GM19395 (cell line): ENCODE measurements around the gene ENO2.

Source experiments
- ATAC-seq: cut with Tn5 transposase; IDR thresholded peaks from one replicate; pipeline ENCODE4 v1.9.1; 2021; ENCODE audit warnings: mild to moderate bottlenecking, moderate library complexity; ENCODE audit not compliant: unreplicated experiment

Gene ENO2

DNA sequence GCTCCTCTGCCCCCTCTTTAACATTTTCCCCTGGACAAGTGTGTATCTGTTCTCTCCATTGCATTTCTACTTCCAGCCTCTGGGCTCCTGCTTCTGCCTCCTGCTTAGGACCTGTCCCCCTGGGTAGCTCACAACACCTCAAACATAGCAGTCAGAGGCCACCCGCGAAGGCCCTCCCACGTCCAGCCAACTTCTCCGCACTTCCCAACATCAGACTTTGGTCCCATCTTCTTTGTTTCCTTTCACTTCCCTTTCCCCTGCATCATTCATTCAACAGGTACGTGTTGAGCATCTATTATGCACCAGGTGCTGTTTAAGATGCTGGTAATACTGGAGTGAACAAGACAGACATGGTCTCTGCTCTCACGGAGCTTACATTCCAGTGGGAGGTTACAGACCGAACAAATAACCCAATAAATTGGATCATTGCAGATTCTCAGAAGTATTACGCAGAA, 32.6 kb downstream of the ENO2 start:
- no peak for ATAC-seq

DNA sequence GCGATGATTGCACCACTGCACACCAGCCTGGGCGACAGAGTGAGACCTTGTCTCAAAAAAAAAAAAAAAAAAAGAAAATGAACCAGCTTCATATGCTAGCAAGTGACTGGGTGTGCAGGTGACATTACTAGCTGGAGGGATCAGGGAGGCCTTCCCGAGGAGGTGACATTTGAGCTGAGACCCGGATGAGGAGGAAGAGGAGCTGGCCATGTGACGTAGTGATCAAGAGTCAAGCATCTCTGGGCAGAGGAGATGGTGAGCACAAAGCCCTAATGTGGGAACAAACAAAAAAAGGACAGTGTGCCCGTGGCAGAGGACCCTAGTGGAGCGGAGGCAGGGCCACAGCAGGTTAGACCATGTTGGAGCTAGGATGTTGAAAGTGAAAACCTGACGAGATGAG, 33.2 kb downstream of the ENO2 start:
- ATAC-seq: no peak

DNA sequence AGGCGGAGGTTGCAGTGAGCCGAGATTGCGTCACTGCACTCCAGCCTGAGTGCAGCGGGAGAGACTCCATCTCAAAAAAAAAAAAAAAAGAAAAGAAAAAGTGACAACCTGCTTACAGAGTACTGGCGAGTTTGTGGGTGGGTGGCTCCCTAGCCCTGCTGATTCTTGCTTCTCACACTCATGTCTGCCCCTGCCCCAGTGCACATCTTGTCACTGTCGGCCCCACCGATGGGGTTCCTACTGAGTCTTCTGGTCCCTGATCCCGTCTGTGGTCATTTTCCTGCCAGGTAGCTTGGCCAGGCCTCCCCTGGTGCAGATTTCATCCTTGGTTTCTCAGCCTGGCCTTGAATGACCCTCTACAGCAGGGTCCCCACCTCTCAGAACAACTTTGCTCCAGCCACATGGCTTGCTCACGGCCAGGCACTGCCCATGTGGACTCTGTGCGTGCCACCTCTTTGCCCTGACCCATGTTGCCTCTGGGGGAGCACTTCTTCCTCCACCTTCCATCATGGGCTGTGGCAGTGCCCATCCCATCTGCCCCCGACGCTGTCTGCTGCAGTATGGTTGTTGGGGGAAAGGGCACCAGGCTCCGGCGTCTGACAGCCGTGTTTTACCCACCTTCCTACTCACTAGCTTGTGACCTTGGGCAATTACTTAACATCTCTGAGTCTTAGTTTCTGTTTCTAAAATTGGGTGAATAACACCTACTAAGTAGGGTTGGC, 34.7 kb downstream of the ENO2 start:
- no peak for ATAC-seq

DNA sequence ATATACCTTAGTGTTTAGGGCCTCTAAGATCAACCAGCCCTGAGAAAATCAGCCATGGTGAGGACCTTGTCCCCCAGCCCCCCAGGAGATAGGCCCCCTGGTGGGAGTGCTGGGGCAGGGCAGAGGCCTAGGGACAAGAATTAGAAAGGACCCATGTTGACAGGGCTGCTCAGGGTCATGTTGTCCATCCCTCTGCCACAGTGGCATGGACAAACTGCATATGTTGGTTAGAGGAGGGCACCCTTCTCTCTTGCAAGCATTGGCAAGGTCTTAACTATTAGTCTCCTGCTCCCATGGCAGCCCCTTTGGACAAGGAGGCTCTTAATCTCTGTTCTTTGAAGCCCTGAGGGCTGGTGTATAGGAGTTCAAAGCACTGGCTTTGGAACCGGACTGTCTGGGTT, 36.0 kb downstream of the ENO2 start:
- ATAC-seq: no peak

- peak; percentile 22 for ATAC-seq
Observed at GRCh38 chr12:6950811-6951540, 36.6 kb downstream of the ENO2 start, which contains the start of gene PTPN6. TSS of gene PTPN6 (plus strand) at chr12:6951356. CDS start at chr12:6951513, 157 bp downstream.

DNA sequence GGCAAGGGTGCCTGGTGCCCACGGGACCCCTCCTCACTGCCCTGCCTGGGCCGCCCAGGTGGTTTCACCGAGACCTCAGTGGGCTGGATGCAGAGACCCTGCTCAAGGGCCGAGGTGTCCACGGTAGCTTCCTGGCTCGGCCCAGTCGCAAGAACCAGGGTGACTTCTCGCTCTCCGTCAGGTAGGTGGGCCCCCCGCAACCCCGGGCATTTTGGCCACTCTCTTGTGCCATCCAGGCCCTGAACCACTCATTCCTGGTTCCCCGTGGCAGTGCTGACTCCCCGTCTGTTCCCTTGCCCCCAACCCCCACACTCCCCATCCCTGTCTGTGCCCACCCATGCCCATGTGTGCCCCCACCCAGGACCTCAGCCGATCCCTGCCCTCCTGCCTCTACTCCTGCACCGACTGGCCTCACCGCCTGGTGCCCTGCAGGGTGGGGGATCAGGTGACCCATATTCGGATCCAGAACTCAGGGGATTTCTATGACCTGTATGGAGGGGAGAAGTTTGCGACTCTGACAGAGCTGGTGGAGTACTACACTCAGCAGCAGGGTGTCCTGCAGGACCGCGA, 37.3 kb downstream of the ENO2 start:
- ATAC-seq: no peak

- ATAC-seq: no peak
Observed at GRCh38 chr12:6952121-6952862, 37.9 kb downstream of the ENO2 start.

GRCh38 chr12:6952863-6953441, 38.6 kb downstream of the ENO2 start:
- ATAC-seq: no peak

GRCh38 chr12:6953442-6954315, 39.3 kb downstream of the ENO2 start:
- ATAC-seq: peak; percentile 50

DNA sequence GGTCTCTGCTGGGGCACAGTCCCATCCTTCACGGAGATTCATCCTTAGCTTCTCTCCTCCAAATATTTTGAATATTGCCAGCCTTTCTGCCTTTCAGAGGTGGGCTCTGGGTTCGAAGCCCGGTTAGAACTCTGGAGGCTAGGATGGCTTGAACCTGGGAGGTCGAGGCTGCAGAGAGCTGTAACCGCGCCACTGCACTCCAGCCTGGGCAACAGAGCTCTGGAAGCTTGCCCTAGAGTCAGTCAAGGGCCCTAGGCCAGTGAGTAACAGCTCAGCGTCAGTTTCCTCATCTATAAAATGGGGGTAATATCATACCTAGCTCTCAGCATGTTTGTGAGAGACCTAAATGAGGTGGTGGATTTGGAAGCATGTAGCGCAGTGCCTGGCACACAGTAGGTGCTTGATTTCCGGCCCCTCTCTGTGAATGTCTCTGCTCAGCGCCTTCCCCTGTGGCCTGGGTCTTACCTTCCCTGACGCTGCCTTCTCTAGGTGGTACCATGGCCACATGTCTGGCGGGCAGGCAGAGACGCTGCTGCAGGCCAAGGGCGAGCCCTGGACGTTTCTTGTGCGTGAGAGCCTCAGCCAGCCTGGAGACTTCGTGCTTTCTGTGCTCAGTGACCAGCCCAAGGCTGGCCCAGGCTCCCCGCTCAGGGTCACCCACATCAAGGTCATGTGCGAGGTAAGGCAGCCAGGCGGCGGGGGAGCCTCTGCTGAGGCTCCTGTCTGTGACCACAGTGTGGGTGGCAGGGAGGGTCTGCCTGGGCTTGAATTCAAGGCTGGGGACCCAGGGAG, 40.1 kb downstream of the ENO2 start:
- no peak for ATAC-seq

DNA sequence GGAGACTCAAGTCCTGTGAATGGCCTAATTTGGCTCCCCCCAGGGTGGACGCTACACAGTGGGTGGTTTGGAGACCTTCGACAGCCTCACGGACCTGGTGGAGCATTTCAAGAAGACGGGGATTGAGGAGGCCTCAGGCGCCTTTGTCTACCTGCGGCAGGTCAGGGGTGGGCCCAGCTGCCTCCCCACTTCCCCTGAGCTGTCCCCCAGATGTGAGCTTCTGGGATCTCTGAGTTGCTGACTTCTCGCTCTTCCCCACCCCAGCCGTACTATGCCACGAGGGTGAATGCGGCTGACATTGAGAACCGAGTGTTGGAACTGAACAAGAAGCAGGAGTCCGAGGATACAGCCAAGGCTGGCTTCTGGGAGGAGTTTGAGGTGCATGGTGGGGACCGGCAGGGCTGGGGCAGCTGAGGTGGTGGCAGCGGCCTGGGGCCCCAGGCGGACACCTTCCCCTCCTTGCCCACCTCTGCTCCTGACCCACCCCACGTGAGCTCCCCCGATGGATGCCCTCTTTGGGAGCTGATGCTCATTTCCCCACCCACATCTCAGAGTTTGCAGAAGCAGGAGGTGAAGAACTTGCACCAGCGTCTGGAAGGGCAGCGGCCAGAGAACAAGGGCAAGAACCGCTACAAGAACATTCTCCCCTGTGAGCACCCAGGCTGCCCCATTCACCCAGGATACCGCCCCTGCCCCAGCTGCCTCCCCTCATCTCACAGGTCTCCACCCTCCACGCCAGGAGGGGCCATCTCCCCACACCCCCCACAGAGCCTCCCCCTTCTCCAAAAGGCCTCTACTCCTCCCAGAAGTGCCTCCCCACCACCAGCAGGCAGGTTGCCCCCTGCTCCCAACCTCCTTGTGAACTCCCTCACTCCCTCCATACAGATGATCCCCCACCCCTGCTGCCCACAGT, 41.0 kb downstream of the ENO2 start:
- ATAC-seq: no peak

DNA sequence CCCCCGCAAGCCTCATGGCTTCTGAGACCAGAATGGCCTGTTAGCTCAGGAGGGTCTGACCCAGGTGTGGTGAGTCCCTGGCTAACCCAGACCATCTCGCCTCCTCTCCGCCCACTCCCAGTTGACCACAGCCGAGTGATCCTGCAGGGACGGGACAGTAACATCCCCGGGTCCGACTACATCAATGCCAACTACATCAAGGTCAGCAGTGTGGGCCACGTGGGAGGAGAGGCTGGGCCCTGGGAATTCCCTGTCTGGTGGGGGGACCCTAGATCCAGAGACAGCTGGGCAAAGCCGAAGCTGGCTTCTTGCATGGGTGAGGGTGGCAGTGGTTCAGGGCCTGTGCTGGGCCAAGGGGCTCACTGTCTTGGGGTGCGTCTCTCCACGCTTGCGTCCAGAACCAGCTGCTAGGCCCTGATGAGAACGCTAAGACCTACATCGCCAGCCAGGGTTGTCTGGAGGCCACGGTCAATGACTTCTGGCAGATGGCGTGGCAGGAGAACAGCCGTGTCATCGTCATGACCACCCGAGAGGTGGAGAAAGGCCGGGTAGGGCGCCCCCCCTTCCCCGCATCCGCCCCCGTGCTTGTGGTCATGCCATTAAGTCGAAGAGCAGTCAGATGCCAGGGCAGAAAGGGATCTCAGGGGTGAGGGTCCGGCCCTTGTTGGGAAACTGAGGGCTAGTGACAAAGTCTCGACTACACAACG, 41.8 kb downstream of the ENO2 start:
- no peak for ATAC-seq

GRCh38 chr12:6957151-6957701, 42.8 kb downstream of the ENO2 start:
- no peak for ATAC-seq

DNA sequence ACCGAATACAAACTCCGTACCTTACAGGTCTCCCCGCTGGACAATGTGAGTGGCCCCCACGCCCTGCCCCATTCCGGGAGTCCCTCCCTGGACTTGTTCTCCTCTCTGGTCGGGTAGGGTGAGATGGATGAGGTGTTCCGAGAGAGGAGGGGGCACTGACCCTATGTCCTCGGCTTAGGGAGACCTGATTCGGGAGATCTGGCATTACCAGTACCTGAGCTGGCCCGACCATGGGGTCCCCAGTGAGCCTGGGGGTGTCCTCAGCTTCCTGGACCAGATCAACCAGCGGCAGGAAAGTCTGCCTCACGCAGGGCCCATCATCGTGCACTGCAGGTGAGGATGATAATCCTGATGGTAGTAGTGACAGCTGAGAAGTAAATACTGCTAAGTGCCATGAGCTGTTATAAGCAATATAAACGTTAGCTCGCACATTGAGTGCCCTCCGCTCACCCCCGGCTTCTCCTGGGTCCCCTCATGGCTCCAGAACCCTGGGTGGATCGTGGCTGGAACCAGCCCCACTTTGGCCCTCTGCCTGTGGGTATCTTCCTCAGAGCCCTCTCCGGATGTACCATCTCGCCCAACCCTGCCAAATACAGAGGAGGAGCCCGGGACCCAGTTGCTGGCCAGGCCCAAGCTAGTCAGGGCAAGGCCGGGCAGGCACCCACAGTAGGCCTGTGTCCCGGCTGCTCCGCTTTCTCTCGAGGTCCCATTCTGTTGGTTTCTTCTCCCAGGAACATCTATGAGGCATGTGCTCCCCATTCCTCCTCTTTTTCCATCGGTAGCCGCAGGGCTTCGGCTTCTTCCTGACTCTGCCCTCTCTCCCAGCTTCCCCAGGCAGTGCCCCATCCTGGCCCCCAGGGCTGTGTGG, 43.6 kb downstream of the ENO2 start:
- no peak for ATAC-seq

- no peak for ATAC-seq
Observed at GRCh38 chr12:6958609-6959057, 44.3 kb downstream of the ENO2 start.
